H1 (cell line): ENCODE data around the gene HDAC10. TPM values are rescaled to one million over a fixed set of nuclear protein-coding genes. Genes with fewer than 3 reads are reported as not detected.

Experiments used
- BACH1 ChIP-seq: IDR thresholded peaks from 2 replicates; pipeline ENCODE4 v1.6.1; 2012; ENCODE audit warnings: low read length, improper control_type of control experiment
- polyA plus RNA-seq, 7 experiments: library from polyadenylated mRNA; depleted of rRNA in 3 of 7; stranded (reverse) in 5 of 7; unstranded in 2 of 7; fragments of >200 nt in 5 of 7; fragments of 200-250 nt in 2 of 7; gene quantifications; 1 replicate in 5 of 7; 2 replicates in 1 of 7; 4 replicates in 1 of 7; pipeline versions ENCODE4 v1.2.1 to v1.2.3, GENCODE V29; 2011 to 2013; ENCODE audit warnings: missing spikeins in 2 of 7, mixed read lengths in 2 of 7
- total RNA-seq: library from RNA; stranded (reverse); fragmentation: NEBNext Ultra II Directional; extraction: Animal tissue kit (Norgen Biotek cat#: 25700); gene quantifications from 2 replicates; pipeline ENCODE4 v1.2.1, GENCODE V29; 2021
- TF ChIP-seq, protein P1 (sequence below), 3 experiments: IDR thresholded peaks; 1 replicate in 2 of 3; 2 replicates in 1 of 3; pipeline versions ENCODE4 v1.5.1 to v1.6.1; 2011; ENCODE audit warnings: low read length in 3 of 3, mild to moderate bottlenecking in 3 of 3, inconsistent platforms in 2 of 3, low read depth in 1 of 3, moderate library complexity in 1 of 3; ENCODE audit not compliant: insufficient read depth in 1 of 3; ENCODE audit errors: control extremely low read depth in 1 of 3

Gene HDAC10
- total and polyA plus RNA-seq, 2 of the 8 experiments (the other 6 are each of a cell fraction or from before 2014, with no cell fraction given), result 11.2 to 26.4 TPM

DNA sequence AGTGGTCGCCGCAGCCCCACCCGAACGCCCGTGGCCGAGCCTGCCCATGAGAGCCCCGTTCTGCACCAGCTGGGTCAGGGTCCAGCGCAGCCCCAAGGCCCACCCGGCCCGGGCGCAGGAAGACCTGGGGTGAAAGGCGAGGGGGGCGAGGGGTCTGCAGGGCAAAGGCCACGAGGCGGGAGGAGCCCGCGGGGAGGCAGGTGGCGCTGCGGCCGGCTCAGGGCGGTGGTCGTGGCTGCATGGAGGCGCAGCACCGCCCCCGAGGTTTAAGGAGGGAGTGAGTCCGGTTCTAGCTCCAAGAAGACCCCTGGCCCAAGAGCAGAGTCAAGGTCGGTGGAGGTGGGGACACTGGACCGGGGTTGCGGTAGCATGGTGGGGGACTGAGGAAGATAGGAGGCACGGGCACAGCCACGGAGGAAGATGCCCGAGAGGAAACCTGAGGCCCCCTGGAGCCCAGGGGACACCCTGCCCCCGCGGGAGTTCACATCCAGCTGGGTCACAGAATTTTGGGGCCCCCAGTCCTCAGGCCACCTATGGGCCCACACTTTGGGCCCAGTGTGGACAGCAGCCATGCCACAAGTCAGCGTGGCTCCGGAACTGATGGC is 514 bp upstream of the HDAC10 start (continued):
- TF ChIP-seq, protein P1, sequence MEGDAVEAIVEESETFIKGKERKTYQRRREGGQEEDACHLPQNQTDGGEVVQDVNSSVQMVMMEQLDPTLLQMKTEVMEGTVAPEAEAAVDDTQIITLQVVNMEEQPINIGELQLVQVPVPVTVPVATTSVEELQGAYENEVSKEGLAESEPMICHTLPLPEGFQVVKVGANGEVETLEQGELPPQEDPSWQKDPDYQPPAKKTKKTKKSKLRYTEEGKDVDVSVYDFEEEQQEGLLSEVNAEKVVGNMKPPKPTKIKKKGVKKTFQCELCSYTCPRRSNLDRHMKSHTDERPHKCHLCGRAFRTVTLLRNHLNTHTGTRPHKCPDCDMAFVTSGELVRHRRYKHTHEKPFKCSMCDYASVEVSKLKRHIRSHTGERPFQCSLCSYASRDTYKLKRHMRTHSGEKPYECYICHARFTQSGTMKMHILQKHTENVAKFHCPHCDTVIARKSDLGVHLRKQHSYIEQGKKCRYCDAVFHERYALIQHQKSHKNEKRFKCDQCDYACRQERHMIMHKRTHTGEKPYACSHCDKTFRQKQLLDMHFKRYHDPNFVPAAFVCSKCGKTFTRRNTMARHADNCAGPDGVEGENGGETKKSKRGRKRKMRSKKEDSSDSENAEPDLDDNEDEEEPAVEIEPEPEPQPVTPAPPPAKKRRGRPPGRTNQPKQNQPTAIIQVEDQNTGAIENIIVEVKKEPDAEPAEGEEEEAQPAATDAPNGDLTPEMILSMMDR (IDR thresholded peaks at IDR 0.05; ENCODE audit: control extremely low read depth in 1 of 3, insufficient read depth in 1 of 3, low read depth in 1 of 3, low read length in 3 of 3), result peak in 1 of 3 experiments; percentile 12; a peak in 1 of 4 replicates
- TF ChIP-seq BACH1, result 0 out of 2 replicates have a peak, but pooled peaks have one; percentile 2
